Common myeloid progenitor, CD34-positive (primary cell): ENCODE results near the gene CIAPIN1.

ENCODE experiments used
- CTCF ChIA-PET: fragments of 350-600 bp; sonication (Branson Sonifier 250); formaldehyde crosslinking; loops from one replicate; lab custom pipeline; 2021; ENCODE audit warnings: antibody characterized with exemption; lab: Charles Lee
- POLR2A ChIA-PET: fragments of 350-600 bp; sonication (Branson Sonifier 250); formaldehyde crosslinking; loops from one replicate; lab custom pipeline; 2021; ENCODE audit warnings: antibody characterized with exemption; lab: Charles Lee
- DNase-seq, 3 donors: peaks; one replicate each; pipeline versions ENCODE4 v3.0.0 to v3.0.0-alpha.2; 2013
- H3K27ac ChIP-seq, 2 experiments: 1 replicate in 1 of 2; 2 replicates in 1 of 2; pipeline ENCODE4 v1.7.0; 2013; ENCODE audit warnings: inconsistent platforms in 2 of 2, low read length in 2 of 2, mild to moderate bottlenecking in 2 of 2, low read depth in 1 of 2, moderate library complexity in 1 of 2; ENCODE audit not compliant: severe bottlenecking in 2 of 2, insufficient read depth in 1 of 2, poor library complexity in 1 of 2
- H3K27me3 ChIP-seq, 5 experiments: replicated peaks in 2 of 5; 1 replicate in 3 of 5; 2 replicates in 2 of 5; pipeline versions ENCODE4 v1.6.1 to v1.7.0; 2013; ENCODE audit warnings: low read length in 4 of 5, mild to moderate bottlenecking in 2 of 5, moderate library complexity in 2 of 5, inconsistent platforms in 1 of 5; ENCODE audit not compliant: insufficient read depth in 5 of 5, control insufficient read depth in 4 of 5
- H3K36me3 ChIP-seq, 4 experiments: 1 replicate in 2 of 4; 2 replicates in 2 of 4; pipeline versions ENCODE4 v1.6.1 to v1.7.0; 2013; ENCODE audit warnings: low read length in 3 of 4, control low read depth in 1 of 4, mild to moderate bottlenecking in 1 of 4; ENCODE audit not compliant: control insufficient read depth in 4 of 4, insufficient read depth in 4 of 4
- H3K4me1 ChIP-seq, 4 experiments: 1 replicate in 3 of 4; 2 replicates in 1 of 4; pipeline versions ENCODE4 v1.6.1 to v1.7.1; 2013; ENCODE audit warnings: low read length in 3 of 4, mild to moderate bottlenecking in 3 of 4, control low read depth in 1 of 4, inconsistent platforms in 1 of 4, moderate library complexity in 1 of 4; ENCODE audit not compliant: control insufficient read depth in 4 of 4, insufficient read depth in 4 of 4; ENCODE audit errors: control extremely low read depth in 1 of 4
- H3K4me3 ChIP-seq, 7 experiments: 1 replicate in 4 of 7; 2 replicates in 3 of 7; pipeline versions ENCODE4 v1.5.1 to v1.7.0; 2013; ENCODE audit warnings: mild to moderate bottlenecking in 7 of 7, low read length in 6 of 7, moderate library complexity in 6 of 7, inconsistent platforms in 2 of 7, low read depth in 2 of 7, control low read depth in 1 of 7; ENCODE audit not compliant: insufficient read depth in 4 of 7, control insufficient read depth in 1 of 7; ENCODE audit errors: extremely low read depth in 1 of 7
- H3K9me3 ChIP-seq, 5 experiments: 1 replicate in 4 of 5; 2 replicates in 1 of 5; pipeline versions ENCODE4 v1.6.1 to v1.7.1; 2013; ENCODE audit warnings: low read length in 4 of 5, mild to moderate bottlenecking in 2 of 5, inconsistent platforms in 1 of 5, low read depth in 1 of 5, moderate library complexity in 1 of 5; ENCODE audit not compliant: control insufficient read depth in 4 of 5, insufficient read depth in 2 of 5; ENCODE audit errors: control extremely low read depth in 1 of 5
- WGBS: methylation state at CpG from one replicate; pipeline ENCODE4 v1.1.5; 2013; ENCODE audit not compliant: insufficient coverage; 5-methylcytosine and 5-hydroxymethylcytosine counted together

The CIAPIN1 gene

DNA sequence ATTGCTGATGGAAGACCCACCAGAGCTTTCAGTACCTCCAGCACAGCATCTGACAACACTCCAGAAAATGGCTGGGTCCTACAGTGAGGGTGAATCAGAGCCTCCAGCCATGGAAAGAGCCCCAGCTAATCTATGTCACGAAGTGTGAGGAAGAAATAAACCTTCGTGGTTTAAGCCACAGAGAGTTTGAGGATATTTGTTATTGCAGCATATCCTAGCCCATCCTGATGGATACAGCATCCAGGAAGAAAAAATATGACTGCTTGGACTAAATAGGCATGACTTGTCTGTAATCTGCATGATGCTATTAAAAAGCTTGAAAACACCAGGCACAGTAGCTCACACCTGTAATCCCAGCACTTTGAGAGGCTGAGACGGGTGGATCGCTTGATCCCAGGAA, 55.9 kb downstream of the CIAPIN1 start:
- Histone ChIP-seq H3K27ac (no peak overlapping the region), H3K9me3 (peaks cover 0 to 2% (median 0%) of the 10 kb centered on the region in 5 experiments), H3K27me3 (no peaks in the 10 kb centered on the region), H3K36me3 (no peaks in the 10 kb centered on the region), H3K4me1 (no peaks in the 10 kb centered on the region), H3K4me3 (no peak overlapping the region)
- ChIA-PET CTCF (interaction anchor here (2.3 kb wide), 1 partner anchor 26 kb away, joined by 7 read pairs; no protein-coding TSS in a partner anchor), POLR2A (no interaction called here)
- WGBS = 72% methylated on average over 4 of the region's 4 CpGs
- DNase-seq = no peak

DNA sequence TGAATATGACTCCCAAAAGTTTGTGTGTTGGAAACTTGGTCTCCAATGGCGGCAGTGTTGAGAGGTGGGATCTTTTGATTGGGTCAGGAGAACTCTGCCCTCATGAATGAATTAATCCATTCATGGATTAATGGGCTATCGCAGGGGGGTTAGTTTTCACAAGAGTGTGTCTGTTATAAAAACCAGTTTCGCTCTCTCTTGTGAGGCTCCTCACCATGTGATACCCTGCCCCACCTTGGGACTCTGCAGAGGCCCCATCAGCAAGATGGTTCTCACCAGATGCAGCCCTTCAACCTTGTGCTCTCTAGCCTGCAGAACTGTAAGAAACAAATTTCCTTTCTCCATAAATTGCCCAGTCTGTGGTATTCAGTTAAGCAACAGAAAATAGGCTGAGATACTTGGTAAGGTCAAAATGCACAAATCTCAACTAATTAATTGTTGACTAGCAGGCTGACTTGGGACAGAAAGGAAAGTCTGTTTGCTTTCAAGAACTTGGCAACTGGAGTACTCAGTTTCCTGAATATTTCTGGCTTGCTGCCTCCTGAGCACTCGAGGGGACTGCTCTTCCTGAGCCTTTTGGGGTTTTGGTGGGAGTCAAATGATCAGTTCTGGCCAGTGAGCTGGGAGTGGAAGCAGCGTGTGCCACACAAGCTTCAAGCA, 56.4 kb downstream of the CIAPIN1 start:
- no peak for DNase-seq
- CTCF ChIA-PET = interaction anchor here (2.3 kb wide), 1 partner anchor 26 kb away, joined by 7 read pairs; no protein-coding TSS in a partner anchor

GRCh38 chr16:57389087-57389468, 58.1 kb downstream of the CIAPIN1 start:
- Histone ChIP-seq H3K4me1 (peaks cover 0 to 8% (median 6%) of the 10 kb centered on the region in 4 experiments), H3K9me3 (no peaks in the 10 kb centered on the region), H3K27ac (no peak overlapping the region), H3K36me3 (no peaks in the 10 kb centered on the region), H3K27me3 (no peaks in the 10 kb centered on the region), H3K4me3 (no peak overlapping the region)
- CTCF ChIA-PET = no interaction called here
- POLR2A ChIA-PET = no interaction called here
- no peak for DNase-seq
- WGBS = 100% methylated on average over 2 of the region's 3 CpGs

More for the DNA sequence above, 56.4 kb downstream of the CIAPIN1 start:
- POLR2A ChIA-PET = no interaction called here
- WGBS = 40% methylated on average over 3 of the region's 5 CpGs
- Histone ChIP-seq H3K36me3 (no peaks in the 10 kb centered on the region), H3K27ac (no peak overlapping the region), H3K4me3 (no peak overlapping the region), H3K27me3 (no peaks in the 10 kb centered on the region), H3K9me3 (peaks cover 0 to 2% (median 0%) of the 10 kb centered on the region in 5 experiments), H3K4me1 (no peaks in the 10 kb centered on the region)

- H3K9me3 ChIP-seq = no peaks in the 10 kb centered on the region
- WGBS = 96% methylated on average over 5 of the region's 7 CpGs
- no peaks in the 10 kb centered on the region for H3K36me3 ChIP-seq
- H3K4me3 ChIP-seq = no peak overlapping the region
- CTCF ChIA-PET = interaction anchor here (1.0 kb wide), 1 partner anchor 28 kb away, joined by 4 read pairs; no protein-coding TSS in a partner anchor
- H3K4me1 ChIP-seq = peaks cover 0 to 13% (median 10%) of the 10 kb centered on the region in 4 experiments
- no peak for DNase-seq
- POLR2A ChIA-PET = no interaction called here
- no peaks in the 10 kb centered on the region for H3K27me3 ChIP-seq
- H3K27ac ChIP-seq = no peak overlapping the region
These were observed 58.7 kb downstream of the CIAPIN1 start for GRCh38 chr16:57388359-57389086.

DNA sequence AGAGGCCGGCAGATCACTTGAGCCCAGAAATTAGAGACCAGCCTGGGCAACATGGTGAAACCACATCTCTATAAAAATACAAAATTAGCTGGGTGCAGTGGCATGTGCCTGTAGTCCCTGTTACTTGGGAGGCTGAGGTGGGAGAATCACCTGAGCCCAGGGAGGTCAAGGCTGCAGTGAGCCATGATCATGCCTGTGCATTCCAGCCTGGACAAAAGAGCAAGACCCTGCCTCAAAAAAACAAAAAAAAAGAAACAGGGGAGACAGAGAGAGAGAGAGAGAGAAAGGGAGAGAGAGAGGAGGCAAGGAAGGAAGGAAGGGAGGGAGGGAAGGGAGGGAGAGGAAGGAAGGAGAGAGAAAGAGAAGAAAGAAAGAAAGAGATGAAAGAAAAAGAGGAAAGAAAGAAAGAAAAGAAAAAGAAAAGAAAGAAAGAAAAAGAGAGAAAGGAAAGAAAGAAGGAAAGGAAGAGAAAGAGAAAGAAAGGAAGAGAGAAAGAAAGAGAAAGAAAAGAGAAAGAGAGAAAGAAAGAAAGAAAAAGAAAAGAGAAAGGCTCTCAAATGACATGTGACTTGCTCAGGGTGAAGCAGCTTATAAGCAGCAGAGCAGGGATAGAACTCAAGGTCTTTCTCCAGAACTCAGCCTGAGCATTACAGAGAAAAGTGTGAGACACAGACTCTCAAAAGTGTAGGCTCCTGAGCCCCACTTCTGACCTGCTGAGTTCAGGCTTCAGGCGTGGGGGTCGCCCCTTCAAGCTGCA, 59.4 kb downstream of the CIAPIN1 start:
- H3K36me3 ChIP-seq = no peaks in the 10 kb centered on the region
- no peaks in the 10 kb centered on the region for H3K27me3 ChIP-seq
- 92% methylated on average over 3 of the region's 3 CpGs for whole genome bisulfite sequencing
- H3K27ac ChIP-seq = no peak overlapping the region
- ChIA-PET CTCF (interaction anchor here (1.0 kb wide), 1 partner anchor 29 kb away, joined by 4 read pairs; no protein-coding TSS in a partner anchor), POLR2A (no interaction called here)
- DNase-seq = no peak
- peaks cover 0 to 13% (median 10%) of the 10 kb centered on the region in 4 experiments for H3K4me1 ChIP-seq
- no peak overlapping the region for H3K4me3 ChIP-seq
- no peaks in the 10 kb centered on the region for H3K9me3 ChIP-seq

GRCh38 chr16:57386381-57386951, 60.7 kb downstream of the CIAPIN1 start:
- Histone ChIP-seq H3K27me3 (no peaks in the 10 kb centered on the region), H3K36me3 (no peaks in the 10 kb centered on the region), H3K4me3 (no peak overlapping the region), H3K27ac (no peak overlapping the region), H3K9me3 (no peaks in the 10 kb centered on the region), H3K4me1 (peaks cover 0 to 13% (median 10%) of the 10 kb centered on the region in 4 experiments)
- POLR2A ChIA-PET = no interaction called here
- no peak for DNase-seq
- WGBS = 98% methylated on average over 4 of the region's 5 CpGs
- CTCF ChIA-PET = interaction anchor here (0.6 kb wide), 1 partner anchor 83 kb away, joined by 3 read pairs; no protein-coding TSS in a partner anchor
